Measurements from ENCODE around the gene VPS37B.
"Not testable (repeated sequence)": the region's sequence is repeated elsewhere in the genome, so short reads cannot be mapped to it uniquely, and the experiment has no call there.

VPS37B gene, protein sequence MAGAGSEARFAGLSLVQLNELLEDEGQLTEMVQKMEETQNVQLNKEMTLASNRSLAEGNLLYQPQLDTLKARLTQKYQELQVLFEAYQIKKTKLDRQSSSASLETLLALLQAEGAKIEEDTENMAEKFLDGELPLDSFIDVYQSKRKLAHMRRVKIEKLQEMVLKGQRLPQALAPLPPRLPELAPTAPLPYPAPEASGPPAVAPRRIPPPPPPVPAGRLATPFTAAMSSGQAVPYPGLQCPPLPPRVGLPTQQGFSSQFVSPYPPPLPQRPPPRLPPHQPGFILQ

DNA sequence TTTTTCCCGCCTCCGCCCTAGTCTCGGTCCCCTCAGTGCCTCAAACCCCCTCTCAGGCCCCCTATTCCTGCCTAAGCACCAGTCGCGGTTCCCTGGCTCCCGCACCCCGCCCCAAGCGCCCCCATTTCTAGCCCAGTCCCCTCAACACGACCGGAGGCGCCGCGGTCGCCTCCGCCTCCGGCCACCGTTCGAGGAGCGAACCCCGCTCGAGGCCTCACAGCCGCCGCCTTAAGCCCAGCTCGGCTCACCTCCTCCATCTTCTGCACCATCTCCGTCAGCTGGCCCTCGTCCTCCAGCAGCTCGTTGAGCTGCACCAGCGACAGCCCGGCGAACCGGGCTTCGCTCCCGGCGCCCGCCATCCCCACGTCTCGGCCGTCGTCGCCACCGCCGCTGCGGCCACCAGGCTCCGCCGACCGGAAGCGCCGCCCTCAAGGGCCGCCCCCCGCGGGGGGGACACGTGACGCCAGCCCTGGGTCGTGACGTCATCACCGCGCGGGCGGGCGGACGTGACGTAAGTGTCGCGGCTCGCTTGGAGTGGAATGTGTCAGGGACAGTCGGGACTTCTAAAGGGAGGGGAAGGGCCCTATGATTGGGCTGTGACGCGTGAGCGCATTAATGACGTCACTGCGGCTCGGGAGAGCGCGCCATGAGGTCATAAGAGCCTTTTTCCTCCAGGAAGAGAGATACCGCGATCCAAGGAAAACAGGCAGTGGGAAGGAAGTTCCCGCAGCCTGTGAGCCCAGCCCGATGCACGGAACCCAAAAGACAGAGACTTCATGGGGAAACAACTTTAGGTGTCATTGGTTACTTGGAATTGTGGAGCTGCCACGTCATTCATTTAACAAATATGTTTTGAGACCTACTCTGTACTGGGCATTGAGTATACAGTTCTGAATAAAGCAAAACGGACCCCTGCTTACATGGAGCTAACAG, at the start of gene VPS37B:
Gene VPS37B, minus strand, starts transcription at position 421 of the 933 bp plus-strand sequence. Its CDS starts 62 bp downstream, at position 359.
- H3K4me3 ChIP-seq (replicated peaks; ENCODE audit: low read depth, low read length), result peak within 1 kb of the TSS; percentile 95
- TF ChIP-seq, protein P1, sequence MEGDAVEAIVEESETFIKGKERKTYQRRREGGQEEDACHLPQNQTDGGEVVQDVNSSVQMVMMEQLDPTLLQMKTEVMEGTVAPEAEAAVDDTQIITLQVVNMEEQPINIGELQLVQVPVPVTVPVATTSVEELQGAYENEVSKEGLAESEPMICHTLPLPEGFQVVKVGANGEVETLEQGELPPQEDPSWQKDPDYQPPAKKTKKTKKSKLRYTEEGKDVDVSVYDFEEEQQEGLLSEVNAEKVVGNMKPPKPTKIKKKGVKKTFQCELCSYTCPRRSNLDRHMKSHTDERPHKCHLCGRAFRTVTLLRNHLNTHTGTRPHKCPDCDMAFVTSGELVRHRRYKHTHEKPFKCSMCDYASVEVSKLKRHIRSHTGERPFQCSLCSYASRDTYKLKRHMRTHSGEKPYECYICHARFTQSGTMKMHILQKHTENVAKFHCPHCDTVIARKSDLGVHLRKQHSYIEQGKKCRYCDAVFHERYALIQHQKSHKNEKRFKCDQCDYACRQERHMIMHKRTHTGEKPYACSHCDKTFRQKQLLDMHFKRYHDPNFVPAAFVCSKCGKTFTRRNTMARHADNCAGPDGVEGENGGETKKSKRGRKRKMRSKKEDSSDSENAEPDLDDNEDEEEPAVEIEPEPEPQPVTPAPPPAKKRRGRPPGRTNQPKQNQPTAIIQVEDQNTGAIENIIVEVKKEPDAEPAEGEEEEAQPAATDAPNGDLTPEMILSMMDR (IDR thresholded peaks at IDR 0.05; ENCODE audit: low read depth, low read length, missing control alignments), result no peak
- peak; percentile 67 for DNase-seq (ENCODE audit: extremely low read depth, low read depth)

DNA sequence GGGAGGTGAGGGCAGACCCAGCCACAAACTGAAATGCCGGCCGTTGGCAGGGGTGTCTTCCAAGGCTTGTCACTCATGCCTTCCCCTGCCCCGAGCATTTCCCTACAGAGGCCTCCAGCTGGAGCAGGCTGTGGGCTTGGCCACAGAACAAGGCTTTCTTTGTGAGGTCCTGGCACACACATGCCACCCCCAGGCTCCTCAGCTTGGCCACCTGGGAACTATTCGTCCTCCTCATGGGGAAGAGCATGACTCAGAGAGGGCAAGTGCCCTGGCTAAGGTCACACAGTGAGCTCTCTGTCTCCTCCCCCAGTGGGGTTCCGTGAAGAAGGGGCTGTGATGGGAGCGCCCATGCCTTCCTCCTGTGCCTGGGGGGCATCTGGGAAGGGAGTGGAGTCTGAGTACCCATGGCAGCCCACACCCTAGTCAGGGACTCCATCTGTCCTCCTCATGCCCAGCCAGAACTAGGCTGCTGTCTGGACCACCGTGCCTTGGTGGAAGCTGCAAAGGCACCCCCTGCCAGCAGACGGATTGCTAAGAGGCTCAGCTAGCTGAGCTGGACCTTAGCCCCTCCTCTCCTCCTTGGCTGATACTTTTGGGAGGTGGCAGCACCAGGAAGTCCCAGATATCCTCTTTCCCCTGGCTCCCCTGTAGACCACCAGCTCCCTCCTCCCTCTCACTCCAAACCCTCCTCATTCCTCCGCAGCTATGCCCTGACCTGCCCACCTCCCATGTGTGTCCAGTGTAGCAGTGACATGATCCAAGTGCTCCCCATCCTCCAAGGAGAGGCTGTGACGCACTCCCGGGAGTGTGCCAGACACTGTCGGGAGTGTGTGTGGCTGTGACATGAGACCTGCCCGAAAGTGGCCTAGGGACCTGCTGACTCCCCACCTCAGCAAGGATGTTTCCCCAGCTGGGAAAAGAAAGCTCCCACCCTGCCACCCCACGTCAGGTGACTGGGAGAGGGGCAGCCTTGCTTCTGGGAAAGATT, 49.0 kb upstream of the VPS37B start:
- TF ChIP-seq, protein P1 (IDR thresholded peaks at IDR 0.05; ENCODE audit: low read depth, low read length, missing control alignments), result no peak
- DNase-seq (ENCODE audit: extremely low read depth, low read depth), result peak; percentile 43
- no peak overlapping the region for H3K4me3 ChIP-seq (replicated peaks; ENCODE audit: low read depth, low read length)

DNA sequence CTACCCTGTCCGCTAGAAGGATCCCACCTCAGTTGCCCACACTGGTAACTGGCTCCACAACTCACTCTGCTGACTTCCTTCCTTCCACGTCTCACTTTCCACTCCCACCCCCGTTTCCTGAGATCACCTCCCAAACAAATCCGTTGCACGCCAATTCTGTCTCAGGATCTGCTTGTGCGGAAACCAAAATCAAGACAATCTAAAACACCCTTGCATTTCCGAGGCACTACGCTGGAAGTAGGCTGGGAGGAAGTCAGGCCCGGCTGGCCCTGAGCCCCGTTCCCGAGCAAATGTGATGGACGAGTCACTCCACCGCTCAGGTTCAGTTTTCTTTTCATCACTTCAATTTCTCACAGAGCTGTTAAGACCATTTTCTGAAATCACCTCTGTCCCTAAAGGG, 47.3 kb upstream of the VPS37B start:
- no peak overlapping the region for H3K4me3 ChIP-seq (replicated peaks; ENCODE audit: low read depth, low read length)
- TF ChIP-seq, protein P1 (IDR thresholded peaks at IDR 0.05; ENCODE audit: low read depth, low read length, missing control alignments), result no peak
- DNase-seq (ENCODE audit: extremely low read depth, low read depth), result no peak

DNA sequence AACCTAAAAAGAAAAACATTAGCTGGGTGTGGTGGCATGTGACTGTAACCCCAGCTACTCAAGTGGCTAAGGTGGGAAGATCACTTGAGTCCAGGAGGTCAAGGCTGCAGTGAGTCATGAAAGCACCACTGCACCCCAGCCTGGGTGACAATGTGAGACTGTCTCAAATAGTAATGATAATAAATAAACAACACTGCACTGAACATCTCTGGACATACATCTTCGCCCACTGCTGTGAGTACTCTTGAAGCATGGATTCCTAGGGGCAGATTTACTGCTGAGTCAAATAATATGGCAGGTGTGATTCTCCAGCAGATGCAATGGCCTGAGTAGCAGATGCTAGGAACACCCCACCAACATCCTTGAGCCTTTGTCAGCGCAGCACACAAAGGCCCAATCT, 46.7 kb upstream of the VPS37B start:
- no peak overlapping the region for H3K4me3 ChIP-seq (replicated peaks; ENCODE audit: low read depth, low read length)
- TF ChIP-seq, protein P1 (IDR thresholded peaks at IDR 0.05; ENCODE audit: low read depth, low read length, missing control alignments), result no peak
- DNase-seq (ENCODE audit: extremely low read depth, low read depth), result no peak

DNA sequence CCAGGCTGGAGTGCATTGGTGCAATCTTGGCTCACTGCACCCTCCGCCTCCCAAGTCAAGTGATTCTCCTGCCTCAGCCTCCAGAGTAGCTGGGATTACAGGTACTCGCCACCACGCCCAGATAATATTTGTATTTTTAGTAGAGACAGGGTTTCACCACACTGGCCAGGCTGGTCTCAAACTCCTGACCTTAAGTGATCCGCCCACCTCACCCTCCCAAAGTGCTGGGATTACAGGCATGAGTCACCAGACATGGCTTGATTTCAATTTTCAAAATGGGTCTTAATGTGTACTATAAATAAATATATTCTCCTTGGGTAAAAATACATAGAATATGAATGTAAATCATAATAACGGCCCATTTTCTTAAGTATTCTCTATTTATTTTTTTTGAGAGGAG, 45.4 kb upstream of the VPS37B start:
- H3K4me3 ChIP-seq (replicated peaks; ENCODE audit: low read depth, low read length); DNase-seq (ENCODE audit: extremely low read depth, low read depth): not testable (repeated sequence)

DNA sequence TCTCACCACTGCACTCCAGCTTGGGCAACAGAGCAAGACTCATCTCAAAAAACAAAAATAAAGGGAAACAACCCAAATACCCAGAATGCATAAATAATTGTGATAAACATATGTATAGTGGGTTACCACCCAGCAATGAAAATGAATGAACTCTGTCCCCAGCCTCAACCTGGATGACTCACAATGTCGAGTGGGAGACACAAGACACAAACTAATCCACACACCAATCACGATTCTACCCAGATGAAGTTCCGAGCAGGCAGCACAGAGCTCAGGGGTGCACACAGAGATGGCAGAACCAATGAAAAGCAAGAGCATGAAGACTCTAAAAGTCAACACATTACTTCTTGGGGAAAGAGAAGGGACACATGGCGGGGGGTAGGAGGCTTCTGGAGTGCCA, 43.2 kb upstream of the VPS37B start:
- no peak overlapping the region for H3K4me3 ChIP-seq (replicated peaks; ENCODE audit: low read depth, low read length)
- TF ChIP-seq, protein P1 (IDR thresholded peaks at IDR 0.05; ENCODE audit: low read depth, low read length, missing control alignments), result no peak
- no peak for DNase-seq (ENCODE audit: extremely low read depth, low read depth)

All from HFF-Myc (cell line).